GM12875 (cell line): ENCODE results near the gene PMM1.
"Not testable (repeated sequence)": the region's sequence is repeated elsewhere in the genome, so short reads cannot be mapped to it uniquely, and the experiment has no call there.

Experiments
- H3K4me3 ChIP-seq: one replicate; pipeline ENCODE4 v1.5.1; 2011; ENCODE audit warnings: low read depth, low read length, control low read depth
- TF ChIP-seq, protein P1 (sequence below): IDR thresholded peaks from 2 replicates; pipeline ENCODE4 v1.5.1; 2011; ENCODE audit warnings: low read depth, mild to moderate bottlenecking, control low read depth, inconsistent platforms, low read length, moderate library complexity, borderline replicate concordance; ENCODE audit not compliant: insufficient read depth

PMM1 gene

DNA sequence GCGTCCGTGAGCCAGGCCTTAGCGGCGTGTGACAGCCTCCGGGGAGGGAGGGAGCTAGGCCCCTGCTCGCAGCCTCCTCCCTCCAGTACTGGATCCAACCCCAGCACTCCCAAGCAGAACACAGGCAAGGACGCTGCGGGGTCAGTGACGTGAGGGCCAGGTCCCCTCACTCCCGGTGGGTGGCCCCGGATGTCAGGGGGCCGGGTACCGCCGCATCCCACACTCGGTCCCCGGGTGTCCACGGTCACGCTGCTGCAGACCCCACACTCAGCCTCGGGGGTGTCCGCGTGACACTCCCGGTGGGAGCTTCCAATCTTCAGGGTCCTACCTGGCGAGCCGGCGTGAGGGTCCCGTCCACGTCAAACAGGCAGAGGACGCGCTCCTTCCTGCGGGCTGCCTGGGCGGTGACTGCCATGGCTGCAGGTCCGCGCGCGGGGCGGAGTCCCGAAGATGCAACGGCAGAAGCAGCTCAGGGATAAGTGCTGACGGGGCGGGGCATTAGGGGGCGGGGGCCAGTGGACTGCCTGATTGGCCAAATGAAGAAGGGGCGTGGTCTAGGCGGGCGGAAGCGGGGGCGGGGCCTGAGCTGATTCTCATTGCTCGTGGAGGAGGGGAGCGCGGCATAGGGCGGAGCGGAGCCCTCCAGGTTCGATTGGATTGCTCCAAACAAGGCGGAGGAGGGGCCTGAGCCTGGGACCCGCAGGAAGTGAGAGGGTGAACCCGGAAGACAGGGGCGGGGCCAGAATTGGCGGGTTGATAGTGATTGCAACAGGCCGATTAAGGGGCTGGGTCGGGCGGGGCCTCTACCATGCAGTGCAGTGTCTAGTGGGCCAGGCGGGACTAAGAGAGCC, at the start of gene PMM1:
Gene PMM1, minus strand, starts transcription at position 450 of the 851 bp plus-strand sequence. Its CDS starts 35 bp downstream, at position 415.
- H3K4me3 ChIP-seq = peak within 1 kb of the TSS; percentile 91
- TF ChIP-seq, protein P1, sequence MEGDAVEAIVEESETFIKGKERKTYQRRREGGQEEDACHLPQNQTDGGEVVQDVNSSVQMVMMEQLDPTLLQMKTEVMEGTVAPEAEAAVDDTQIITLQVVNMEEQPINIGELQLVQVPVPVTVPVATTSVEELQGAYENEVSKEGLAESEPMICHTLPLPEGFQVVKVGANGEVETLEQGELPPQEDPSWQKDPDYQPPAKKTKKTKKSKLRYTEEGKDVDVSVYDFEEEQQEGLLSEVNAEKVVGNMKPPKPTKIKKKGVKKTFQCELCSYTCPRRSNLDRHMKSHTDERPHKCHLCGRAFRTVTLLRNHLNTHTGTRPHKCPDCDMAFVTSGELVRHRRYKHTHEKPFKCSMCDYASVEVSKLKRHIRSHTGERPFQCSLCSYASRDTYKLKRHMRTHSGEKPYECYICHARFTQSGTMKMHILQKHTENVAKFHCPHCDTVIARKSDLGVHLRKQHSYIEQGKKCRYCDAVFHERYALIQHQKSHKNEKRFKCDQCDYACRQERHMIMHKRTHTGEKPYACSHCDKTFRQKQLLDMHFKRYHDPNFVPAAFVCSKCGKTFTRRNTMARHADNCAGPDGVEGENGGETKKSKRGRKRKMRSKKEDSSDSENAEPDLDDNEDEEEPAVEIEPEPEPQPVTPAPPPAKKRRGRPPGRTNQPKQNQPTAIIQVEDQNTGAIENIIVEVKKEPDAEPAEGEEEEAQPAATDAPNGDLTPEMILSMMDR = no peak

DNA sequence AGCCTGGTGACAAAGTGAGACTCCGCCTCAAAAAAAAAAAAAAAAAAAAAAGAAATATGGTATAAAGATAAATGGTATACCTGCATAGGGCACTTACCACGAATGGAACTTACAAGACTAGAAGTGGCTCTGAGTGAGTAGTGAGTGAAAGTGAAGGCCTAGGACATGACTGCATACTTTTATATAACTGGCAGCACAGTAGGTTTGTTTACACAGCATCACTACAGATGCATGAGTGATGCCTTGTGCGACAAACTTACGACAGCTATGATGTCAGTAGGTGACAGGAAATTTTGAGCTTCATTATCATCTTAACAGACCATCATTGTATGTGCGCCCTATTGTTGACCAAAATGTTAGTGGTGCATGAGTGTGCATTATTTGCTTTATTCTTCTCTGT, 49.1 kb upstream of the PMM1 start:
- no peak overlapping the region for H3K4me3 ChIP-seq
- TF ChIP-seq, protein P1 = no peak

DNA sequence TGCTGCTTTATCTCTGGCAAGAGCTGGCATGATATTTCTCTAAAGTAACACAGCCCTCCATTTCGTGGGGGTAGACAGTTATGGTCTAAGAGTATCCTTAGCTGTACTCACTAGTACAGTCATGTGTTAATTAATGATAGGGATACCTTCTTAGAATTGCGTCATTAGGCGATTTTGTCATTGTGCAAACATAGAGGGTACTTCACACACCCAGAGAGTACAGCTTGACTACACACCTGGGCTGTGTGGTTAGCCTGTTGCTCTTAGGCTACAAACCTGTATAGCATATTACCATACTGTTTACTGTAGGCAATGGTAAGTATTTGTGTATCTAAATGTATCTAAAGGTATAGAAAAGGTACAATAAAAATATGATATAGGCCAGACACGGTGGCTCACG, 48.5 kb upstream of the PMM1 start:
- H3K4me3 ChIP-seq = no peak overlapping the region
- TF ChIP-seq, protein P1 = no peak

DNA sequence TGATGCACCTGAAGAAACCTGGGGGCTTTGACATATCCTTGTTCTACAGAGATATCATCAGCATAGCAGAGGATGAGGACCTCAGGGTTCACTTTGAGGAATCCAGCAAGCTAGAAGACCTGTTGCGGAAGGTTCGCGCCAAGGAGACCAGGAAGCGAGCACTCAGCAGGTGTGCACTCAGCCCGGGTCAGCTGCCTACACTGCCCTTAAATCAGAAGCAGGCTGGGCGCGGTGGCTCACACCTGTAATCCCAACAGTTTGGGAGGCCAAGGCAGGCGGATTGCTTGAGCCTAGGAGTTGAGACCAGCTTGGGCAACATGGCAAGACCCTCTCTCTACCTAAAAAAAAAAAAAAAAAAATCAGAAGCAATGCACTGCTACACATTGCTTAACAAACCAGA, 48.0 kb upstream of the PMM1 start:
- H3K4me3 ChIP-seq = not testable (repeated sequence)

DNA sequence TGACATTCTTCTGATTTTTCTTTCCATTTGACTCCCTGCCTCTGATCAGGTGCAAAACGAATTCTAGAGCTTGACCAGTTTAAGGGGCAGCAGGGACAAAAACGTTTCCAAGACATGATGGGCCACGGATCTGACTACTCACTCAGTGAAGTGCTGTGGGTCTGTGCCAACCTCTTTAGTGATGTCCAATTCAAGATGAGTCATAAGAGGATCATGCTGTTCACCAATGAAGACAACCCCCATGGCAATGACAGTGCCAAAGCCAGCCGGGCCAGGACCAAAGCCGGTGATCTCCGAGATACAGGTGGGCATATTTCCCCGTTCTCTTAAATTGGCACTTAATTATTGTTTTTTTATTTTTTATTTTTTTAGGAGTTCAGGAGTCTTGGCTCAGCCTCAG, 46.8 kb upstream of the PMM1 start:
- TF ChIP-seq, protein P1 = no peak
- no peak overlapping the region for H3K4me3 ChIP-seq

DNA sequence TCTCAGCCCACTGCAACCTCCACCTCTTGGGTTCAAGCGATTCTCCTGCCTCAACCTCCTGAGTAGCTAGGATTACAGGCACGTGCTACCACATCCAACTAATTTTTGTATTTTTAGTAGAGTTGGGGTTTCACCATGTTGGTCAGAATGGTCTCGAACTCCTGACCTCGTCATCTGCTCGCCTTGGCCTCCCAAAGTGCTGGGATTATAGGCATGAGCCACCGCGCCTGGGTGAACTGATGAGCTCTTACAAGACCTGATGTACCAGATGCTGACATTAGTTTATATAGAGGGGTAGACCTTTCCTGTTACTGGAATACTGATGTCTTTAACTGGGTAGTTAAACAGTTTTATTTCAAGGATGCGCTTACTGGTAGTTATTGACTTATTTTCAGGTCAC, 45.0 kb upstream of the PMM1 start:
- not testable (repeated sequence) for H3K4me3 ChIP-seq

DNA sequence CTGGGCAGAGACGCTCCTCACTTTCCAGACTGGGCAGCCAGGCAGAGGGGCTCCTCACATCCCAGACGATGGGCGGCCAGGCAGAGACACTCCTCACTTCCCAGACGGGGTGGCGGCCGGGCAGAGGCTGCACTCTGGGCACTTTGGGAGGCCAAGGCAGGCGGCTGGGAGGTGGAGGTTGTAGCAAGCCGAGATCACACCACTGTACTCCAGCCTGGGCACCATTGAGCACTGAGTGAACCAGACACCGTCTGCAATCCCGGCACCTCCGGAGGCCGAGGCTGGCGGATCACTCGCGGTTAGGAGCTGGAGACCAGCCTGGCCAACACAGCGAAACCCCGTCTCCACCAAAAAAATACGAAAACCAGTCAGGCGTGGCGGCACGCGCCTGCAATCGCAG, 42.0 kb upstream of the PMM1 start:
- H3K4me3 ChIP-seq = not testable (repeated sequence)

DNA sequence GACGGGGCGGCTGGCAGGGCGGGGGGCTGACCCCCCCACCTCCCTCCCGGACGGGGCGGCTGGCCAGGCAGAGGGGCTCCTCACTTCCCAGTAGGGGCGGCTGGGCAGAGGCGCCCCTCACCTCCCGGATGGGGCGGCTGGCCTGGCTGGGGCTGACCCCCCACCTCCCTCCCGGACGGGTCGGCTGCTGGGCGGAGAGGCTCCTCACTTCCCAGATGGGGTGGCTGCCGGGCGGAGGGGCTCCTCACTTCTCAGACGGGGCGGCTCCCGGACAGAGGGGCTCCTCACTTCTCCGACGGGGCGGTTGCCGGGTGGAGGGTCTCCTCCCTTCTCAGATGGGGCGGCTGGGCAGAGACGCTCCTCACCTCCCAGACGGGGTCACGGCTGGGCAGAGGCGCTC, 41.5 kb upstream of the PMM1 start:
- not testable (repeated sequence) for H3K4me3 ChIP-seq

DNA sequence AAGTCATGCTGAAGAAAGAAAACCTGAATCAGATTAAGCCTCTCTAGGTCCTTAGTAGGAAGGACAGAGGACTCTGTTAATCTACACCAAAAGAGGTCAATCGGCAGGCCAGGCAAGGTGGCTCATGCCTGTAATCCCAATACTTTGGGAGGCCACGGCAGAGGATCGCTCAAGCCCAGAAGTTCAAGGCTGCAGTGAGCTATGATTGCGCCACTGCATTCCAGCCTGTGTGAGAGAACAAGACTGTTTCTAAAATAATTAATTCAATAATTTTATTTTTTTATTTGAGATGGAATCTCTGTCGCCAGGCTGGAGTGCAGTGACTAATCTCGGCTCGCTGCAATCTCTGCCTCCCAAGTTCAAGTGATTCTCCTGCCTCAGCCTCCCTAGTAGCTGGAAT, 35.9 kb upstream of the PMM1 start:
- TF ChIP-seq, protein P1 = no peak
- H3K4me3 ChIP-seq = no peak overlapping the region
